Neural cell (in vitro differentiated cells): ENCODE data around the gene THAP8.

Experiments
- EP300 ChIP-seq: fragments of 450-650 bp; conservative IDR thresholded peaks from 2 replicates; pipeline ENCODE4 v1.6.1; 2014; ENCODE audit warnings: antibody characterized with exemption, mild to moderate bottlenecking, moderate library complexity; ENCODE audit not compliant: poor library complexity, severe bottlenecking
- EZH2 ChIP-seq: fragments of 200-600, 300-800 bp; shearing (Covaris generic), sonication (generic); IDR thresholded peaks from 2 replicates; pipeline ENCODE4 v1.6.1; 2014; ENCODE audit warnings: antibody characterized with exemption, low read length, borderline replicate concordance, mild to moderate bottlenecking; ENCODE audit not compliant: insufficient read depth, poor library complexity, severe bottlenecking
- MXI1 ChIP-seq: fragments of 450-650 bp; conservative IDR thresholded peaks from 2 replicates; pipeline ENCODE4 v1.6.1; 2014; ENCODE audit warnings: antibody characterized with exemption, mild to moderate bottlenecking; ENCODE audit not compliant: poor library complexity, severe bottlenecking
- POLR2AphosphoS5 ChIP-seq: IDR thresholded peaks from 2 replicates; pipeline ENCODE4 v1.6.1; 2012
- RAD21 ChIP-seq: fragments of 450-650 bp; conservative IDR thresholded peaks from 2 replicates; pipeline ENCODE4 v1.6.1; 2014; ENCODE audit warnings: antibody characterized with exemption, mild to moderate bottlenecking, moderate library complexity
- REST ChIP-seq: IDR thresholded peaks from 2 replicates; pipeline ENCODE4 v1.6.1; 2012; ENCODE audit warnings: borderline replicate concordance
- TAF1 ChIP-seq: IDR thresholded peaks from 2 replicates; pipeline ENCODE4 v1.6.1; 2012; ENCODE audit warnings: low read depth
- TF ChIP-seq, protein P1 (sequence below): fragments of 450-650 bp; IDR thresholded peaks from 2 replicates; pipeline ENCODE4 v1.5.1; 2014; ENCODE audit warnings: antibody characterized with exemption, mild to moderate bottlenecking, moderate library complexity; ENCODE audit not compliant: poor library complexity, severe bottlenecking

DNA sequence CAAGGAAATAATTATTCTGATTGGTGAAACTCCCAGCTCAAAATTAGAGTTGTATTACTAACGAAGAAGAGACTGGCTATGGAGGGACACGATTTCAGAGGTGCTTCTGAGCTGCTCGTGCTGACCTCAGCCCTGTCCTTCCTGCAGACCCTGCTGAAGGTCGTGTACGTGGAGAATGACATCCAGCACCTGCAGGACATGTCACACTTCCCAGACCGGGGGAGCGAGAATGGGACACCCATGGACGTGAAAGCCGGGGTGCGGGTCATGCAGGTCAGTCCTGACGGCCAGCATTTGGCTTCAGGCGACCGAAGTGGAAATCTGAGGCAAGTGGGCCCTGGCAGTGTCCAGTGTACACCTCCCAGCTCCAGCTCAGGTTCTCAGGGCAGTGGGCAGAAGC lies 28.8 kb upstream of the THAP8 start:
- TF ChIP-seq EP300 (no peak), RAD21 (no peak), POLR2AphosphoS5 (no peak), EZH2 (no peak), MXI1 (no peak), REST (no peak), TAF1 (no peak)
- TF ChIP-seq, protein P1, sequence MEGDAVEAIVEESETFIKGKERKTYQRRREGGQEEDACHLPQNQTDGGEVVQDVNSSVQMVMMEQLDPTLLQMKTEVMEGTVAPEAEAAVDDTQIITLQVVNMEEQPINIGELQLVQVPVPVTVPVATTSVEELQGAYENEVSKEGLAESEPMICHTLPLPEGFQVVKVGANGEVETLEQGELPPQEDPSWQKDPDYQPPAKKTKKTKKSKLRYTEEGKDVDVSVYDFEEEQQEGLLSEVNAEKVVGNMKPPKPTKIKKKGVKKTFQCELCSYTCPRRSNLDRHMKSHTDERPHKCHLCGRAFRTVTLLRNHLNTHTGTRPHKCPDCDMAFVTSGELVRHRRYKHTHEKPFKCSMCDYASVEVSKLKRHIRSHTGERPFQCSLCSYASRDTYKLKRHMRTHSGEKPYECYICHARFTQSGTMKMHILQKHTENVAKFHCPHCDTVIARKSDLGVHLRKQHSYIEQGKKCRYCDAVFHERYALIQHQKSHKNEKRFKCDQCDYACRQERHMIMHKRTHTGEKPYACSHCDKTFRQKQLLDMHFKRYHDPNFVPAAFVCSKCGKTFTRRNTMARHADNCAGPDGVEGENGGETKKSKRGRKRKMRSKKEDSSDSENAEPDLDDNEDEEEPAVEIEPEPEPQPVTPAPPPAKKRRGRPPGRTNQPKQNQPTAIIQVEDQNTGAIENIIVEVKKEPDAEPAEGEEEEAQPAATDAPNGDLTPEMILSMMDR, result no peak
